GM12801 (cell line): ENCODE measurements around the gene CTCF.

Experiments
- TF ChIP-seq, protein P1 (sequence below): IDR thresholded peaks from one replicate; pipeline ENCODE4 v1.5.1; 2011; ENCODE audit warnings: control low read depth; ENCODE audit not compliant: insufficient read length; ENCODE audit errors: extremely low read depth

The CTCF gene

DNA sequence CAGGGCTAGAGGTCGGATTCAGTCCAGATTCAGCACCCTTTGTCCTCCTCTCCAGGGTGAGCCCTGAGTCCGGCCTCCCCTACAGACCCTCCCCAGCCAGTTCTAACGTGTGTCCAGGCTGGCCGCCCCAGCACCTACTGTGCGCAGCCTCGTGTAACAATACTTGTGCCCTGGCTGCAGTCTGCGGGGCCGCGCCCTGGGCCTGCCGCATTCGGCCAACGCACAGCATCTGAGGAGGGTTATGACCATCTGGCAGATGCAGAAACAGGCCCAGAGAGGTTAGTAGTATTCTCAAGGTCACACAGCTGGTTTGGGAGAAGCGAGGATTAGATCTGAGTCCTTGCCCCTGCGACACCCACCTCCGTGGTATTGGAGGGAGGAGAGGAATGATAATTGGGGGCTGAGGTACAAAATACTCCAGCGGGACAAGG lies 32.7 kb upstream of the CTCF start:
- TF ChIP-seq, protein P1, sequence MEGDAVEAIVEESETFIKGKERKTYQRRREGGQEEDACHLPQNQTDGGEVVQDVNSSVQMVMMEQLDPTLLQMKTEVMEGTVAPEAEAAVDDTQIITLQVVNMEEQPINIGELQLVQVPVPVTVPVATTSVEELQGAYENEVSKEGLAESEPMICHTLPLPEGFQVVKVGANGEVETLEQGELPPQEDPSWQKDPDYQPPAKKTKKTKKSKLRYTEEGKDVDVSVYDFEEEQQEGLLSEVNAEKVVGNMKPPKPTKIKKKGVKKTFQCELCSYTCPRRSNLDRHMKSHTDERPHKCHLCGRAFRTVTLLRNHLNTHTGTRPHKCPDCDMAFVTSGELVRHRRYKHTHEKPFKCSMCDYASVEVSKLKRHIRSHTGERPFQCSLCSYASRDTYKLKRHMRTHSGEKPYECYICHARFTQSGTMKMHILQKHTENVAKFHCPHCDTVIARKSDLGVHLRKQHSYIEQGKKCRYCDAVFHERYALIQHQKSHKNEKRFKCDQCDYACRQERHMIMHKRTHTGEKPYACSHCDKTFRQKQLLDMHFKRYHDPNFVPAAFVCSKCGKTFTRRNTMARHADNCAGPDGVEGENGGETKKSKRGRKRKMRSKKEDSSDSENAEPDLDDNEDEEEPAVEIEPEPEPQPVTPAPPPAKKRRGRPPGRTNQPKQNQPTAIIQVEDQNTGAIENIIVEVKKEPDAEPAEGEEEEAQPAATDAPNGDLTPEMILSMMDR, result no peak

DNA sequence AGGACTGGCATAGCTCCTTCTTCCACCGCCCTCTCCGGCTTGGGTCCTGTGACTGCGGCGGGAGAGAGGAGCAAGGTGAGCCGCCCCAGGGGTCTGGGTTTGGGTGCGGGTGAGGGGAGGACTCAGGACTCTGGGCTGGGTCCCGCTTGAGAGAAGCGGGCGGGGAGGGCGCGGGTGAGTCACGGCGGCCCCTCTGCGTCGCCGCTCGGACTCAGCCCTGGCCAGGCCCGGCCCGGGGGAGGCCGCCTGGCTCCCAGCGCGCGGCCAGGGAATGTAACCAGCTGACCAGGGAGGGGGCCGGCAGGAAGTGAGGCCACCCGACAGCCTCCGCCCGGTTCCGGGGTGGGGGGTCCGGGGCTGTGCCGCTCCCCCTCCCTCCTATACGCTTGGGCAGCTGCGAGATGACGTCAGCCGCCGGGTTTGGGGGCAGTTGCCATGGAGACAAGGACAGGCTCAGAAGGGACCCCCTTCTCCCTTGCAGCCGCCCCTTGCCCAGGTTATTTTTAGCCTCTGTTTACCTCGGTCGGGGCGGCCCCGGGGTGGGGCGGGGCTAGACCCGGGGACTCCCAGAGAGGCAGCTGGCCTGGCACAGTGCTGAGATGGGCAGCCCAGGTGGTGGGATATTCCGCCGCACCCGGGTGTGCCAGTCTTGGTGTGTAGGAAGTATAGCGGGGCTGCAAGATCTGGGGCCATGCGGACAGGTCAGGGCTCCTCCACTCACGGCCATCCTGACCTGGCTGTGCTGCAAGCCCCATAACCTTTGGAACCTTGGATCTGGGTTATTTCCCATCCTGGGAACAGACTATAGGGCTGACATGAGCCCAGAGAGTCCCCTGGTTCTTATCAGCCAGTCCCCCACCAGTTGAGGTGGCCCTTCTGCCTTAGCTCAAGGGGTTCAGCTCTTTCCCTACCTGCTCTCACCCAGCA lies 32.0 kb upstream of the CTCF start:
- TF ChIP-seq, protein P1, result no peak

DNA sequence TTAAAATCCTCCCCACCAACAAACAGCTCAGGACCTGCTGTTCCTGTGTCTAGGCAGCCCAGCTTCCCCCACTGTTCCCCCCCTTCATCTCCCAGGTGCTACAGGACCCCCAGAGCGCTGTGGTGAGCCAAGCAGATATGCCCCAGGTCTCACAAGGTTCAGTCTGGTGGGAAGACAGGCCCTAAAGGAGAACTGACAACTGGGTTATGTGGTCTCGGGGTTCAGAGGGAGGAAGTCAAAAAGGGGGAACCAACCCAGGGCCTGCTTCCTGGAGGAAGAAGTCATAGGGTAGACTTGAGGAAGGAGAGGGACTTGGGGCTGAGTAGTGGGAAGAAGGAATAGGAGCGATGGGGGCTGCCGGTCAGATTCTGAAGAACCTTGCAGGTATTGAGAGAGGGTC lies 31.1 kb upstream of the CTCF start:
- TF ChIP-seq, protein P1, result no peak

DNA sequence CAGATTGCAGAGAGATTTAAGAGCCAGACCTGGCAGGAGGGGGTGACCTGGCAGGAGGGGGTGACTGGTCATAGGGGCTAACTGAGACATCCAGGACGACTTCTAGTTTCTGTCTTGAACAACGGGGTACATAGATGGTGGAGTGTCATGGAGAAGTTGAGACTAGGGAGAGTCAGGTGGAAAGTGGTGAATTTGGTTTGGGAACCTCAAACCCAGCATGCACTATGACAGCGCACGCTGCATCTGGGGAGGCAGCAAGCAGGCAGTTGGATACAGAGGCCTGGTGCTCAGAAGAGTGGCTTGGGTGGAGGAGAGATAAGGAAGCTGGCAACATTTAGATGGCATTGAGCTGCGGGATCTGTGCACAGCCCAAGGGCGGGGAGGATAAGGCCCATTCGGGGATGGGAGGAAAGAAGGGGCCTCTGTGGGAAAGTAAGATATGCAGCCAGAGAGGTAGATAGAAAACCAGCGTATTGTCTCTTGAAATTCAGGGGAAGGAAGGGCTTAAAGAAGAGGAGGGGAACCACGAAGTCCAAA lies 29.2 kb upstream of the CTCF start:
- TF ChIP-seq, protein P1, result no peak

DNA sequence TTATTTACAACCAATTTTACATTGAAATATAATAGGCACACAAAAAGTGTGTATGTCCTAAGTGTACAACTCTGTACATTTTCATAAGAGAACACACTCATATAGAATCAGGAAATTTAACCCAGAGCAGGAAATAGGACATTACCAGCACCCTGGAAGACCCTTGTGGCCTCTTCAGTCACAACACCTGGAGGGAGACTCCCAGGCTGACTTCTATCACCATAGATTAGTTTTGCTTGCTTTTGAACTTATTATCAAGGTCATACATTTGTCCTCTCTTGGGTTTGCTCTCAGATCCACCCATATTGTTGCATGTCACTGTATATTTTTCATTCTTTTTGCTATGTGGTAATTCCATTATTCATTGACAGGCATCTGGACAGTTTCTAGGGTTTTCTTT lies 27.9 kb upstream of the CTCF start:
- TF ChIP-seq, protein P1, result no peak

DNA sequence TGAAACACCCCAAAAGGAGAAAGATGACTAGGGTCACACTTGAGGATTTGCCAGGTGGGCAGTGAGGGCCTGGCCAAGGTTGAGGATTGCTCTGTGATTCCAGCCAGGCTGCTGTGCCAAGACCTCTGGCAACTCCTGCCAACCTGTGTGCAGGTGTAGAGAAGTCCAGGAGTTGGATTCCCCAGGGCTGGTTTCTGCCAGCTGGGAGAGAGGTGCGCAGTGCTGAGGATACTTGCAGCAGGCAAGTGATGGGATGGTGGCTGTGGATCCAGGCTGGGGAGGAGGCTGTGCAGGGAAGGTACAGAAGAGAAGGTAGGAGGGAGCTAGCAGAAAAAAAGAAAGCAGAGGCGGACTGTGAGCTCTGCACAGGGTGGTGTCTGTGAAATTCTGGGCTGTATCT lies 27.1 kb upstream of the CTCF start:
- TF ChIP-seq, protein P1, result no peak

DNA sequence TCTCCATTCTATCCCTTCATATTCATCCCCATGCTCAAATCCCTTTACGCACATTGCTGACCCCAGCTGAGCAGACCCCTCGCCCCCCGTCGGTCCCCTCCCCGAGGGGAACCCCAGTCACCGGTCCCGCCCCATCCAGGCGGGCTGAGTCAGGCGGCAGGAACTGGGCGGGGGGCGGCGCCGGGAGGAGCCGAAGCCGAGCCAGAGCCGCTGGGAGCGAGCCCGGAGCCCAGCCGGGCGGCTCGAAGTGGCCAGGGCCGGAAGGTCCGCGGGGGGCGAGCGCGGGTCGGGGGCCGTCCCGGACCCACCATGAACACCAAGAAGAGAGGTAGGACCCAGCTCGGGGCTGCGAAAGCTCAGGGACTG lies 25.1 kb upstream of the CTCF start:
- TF ChIP-seq, protein P1, result no peak
